HepG2 (cell line): ENCODE results near the gene P4HB. TPM values are rescaled to one million over a fixed set of nuclear protein-coding genes. Genes with fewer than 3 reads are reported as not detected.

Experiments
- ATAC-seq: fragments of 200-7000 bp; cut with Tn5 transposase; 3 replicates; pipeline ENCODE4 v1.9.1; 2020; ENCODE audit warnings: mild to moderate bottlenecking, moderate library complexity
- BruUV-seq: library from RNA; stranded (reverse); fragments of 400-500 nt; replicated peaks from 2 replicates; lab custom pipeline; 2021; lab: Mats Ljungman, UMichigan
- CTCF ChIA-PET: fragments of 300-600 bp; formaldehyde crosslinking; extraction: SDS; loops from one replicate; lab custom pipeline; 2021; ENCODE audit warnings: low total read pairs, inconsistent platforms, low intra/inter-chr PET ratio; lab: Yijun Ruan, JAX
- POLR2A ChIA-PET: fragments of 350-600 bp; sonication (Branson Sonifier 250); formaldehyde crosslinking; loops from one replicate; lab custom pipeline; 2020; ENCODE audit warnings: antibody characterized with exemption, inconsistent platforms; lab: Yijun Ruan, JAX
- DNase-seq: peaks from one replicate; pipeline ENCODE4 v3.0.0-alpha.2; 2015; ENCODE audit warnings: low spot score
- FAIRE-seq: peaks from 3 replicates; lab custom pipeline; 2011; peaks lifted over from hg19 to GRCh38; lab: Jason Lieb, UNC
- H2AFZ ChIP-seq: one replicate; pipeline ENCODE4 v1.6.1; 2011; ENCODE audit warnings: low read length, inconsistent platforms
- H3K27ac ChIP-seq: fragments of 300-600 bp; 3 replicates; pipeline ENCODE4 v1.8.0; 2011; ENCODE audit warnings: mixed run types, mild to moderate bottlenecking, mixed read lengths, low read length, inconsistent platforms; ENCODE audit not compliant: insufficient read depth; ENCODE audit errors: extremely low read length
- H3K27me3 ChIP-seq, 2 experiments: fragments of 200-600 bp in 1 of 2; 2 replicates in 1 of 2; 3 replicates in 1 of 2; pipeline versions ENCODE4 v1.6.0 to v1.8.0; 2011; ENCODE audit warnings: low read length in 2 of 2, mild to moderate bottlenecking in 2 of 2, moderate library complexity in 2 of 2, inconsistent platforms in 1 of 2; ENCODE audit not compliant: insufficient read depth in 2 of 2, control insufficient read depth in 1 of 2
- H3K36me3 ChIP-seq, 2 experiments: fragments of 200-600 bp in 1 of 2; replicated peaks in 1 of 2; 2 replicates in 1 of 2; 3 replicates in 1 of 2; pipeline versions ENCODE4 v1.5.1 to v1.8.0; 2011; ENCODE audit warnings: low read length in 2 of 2, inconsistent platforms in 1 of 2; ENCODE audit not compliant: insufficient read depth in 2 of 2, control insufficient read depth in 1 of 2
- H3K4me1 ChIP-seq: 2 replicates; pipeline ENCODE4 v1.5.1; 2012; ENCODE audit warnings: low read length, inconsistent platforms; ENCODE audit not compliant: insufficient read depth
- H3K4me2 ChIP-seq: 2 replicates; pipeline ENCODE4 v1.6.0; 2011; ENCODE audit warnings: low read depth, low read length, inconsistent platforms
- H3K4me3 ChIP-seq, 3 experiments: fragments of 200-600 bp in 1 of 3; sonication (generic), shearing (Covaris generic) in 1 of 3; replicated peaks in 1 of 3; 2 replicates each; pipeline ENCODE4 v1.5.1; 2011 to 2016; ENCODE audit warnings: low read length in 3 of 3, inconsistent platforms in 2 of 3, low read depth in 2 of 3, mild to moderate bottlenecking in 2 of 3, control low read depth in 1 of 3, mixed read lengths in 1 of 3; ENCODE audit not compliant: insufficient read depth in 1 of 3
- H3K79me2 ChIP-seq: one replicate; pipeline ENCODE4 v1.6.1; 2011; ENCODE audit warnings: low read length, inconsistent platforms; ENCODE audit not compliant: insufficient read depth
- H3K9ac ChIP-seq: 2 replicates; pipeline ENCODE4 v1.6.0; 2011; ENCODE audit warnings: mild to moderate bottlenecking, low read depth, low read length, inconsistent platforms; ENCODE audit not compliant: insufficient read depth
- H3K9me3 ChIP-seq: 2 replicates; pipeline ENCODE4 v1.5.1; 2012; ENCODE audit warnings: mild to moderate bottlenecking, low read length
- H4K20me1 ChIP-seq: 2 replicates; pipeline ENCODE4 v1.6.0; 2011; ENCODE audit warnings: inconsistent platforms, mild to moderate bottlenecking, low read length, moderate library complexity; ENCODE audit not compliant: insufficient read depth
- ADNP ChIP-seq: sonication (generic); formaldehyde crosslinking; IDR thresholded peaks from 2 replicates; pipeline ENCODE4 v1.4.0; 2020; ENCODE audit warnings: missing genetic modification reagents
- CREB1 ChIP-seq, 2 experiments: fragments of 450-650 bp in 1 of 2; IDR thresholded peaks; 2 replicates each; pipeline ENCODE4 v1.6.1; 2016 to 2017; ENCODE audit warnings: control low read depth in 1 of 2, mild to moderate bottlenecking in 1 of 2, missing compliant biosample characterization in 1 of 2, missing genetic modification characterization in 1 of 2
- DZIP1 ChIP-seq: sonication (generic); formaldehyde crosslinking; IDR thresholded peaks from 2 replicates; pipeline ENCODE4 v1.5.0; 2020; ENCODE audit warnings: mild to moderate bottlenecking, missing genetic modification reagents
- ELK4 ChIP-seq: sonication (generic); formaldehyde crosslinking; IDR thresholded peaks from 2 replicates; pipeline ENCODE4 v1.9.0; 2021; ENCODE audit warnings: missing genetic modification reagents, borderline replicate concordance
- FOSL2 ChIP-seq: sonication (generic); formaldehyde crosslinking; IDR thresholded peaks from 2 replicates; pipeline ENCODE4 v1.4.0; 2020; ENCODE audit warnings: missing genetic modification reagents
- FOXA3 ChIP-seq: IDR thresholded peaks from 2 replicates; pipeline ENCODE4 v1.6.1; 2016; ENCODE audit warnings: missing genetic modification reagents, missing compliant biosample characterization
- HMG20A ChIP-seq: IDR thresholded peaks from 2 replicates; pipeline ENCODE4 v1.6.1; 2016; ENCODE audit warnings: borderline replicate concordance
- JDP2 ChIP-seq: sonication (generic); formaldehyde crosslinking; IDR thresholded peaks from 2 replicates; pipeline ENCODE4 v1.8.1; 2022; ENCODE audit warnings: missing genetic modification reagents, borderline replicate concordance
- KAT8 ChIP-seq: IDR thresholded peaks from 2 replicates; pipeline ENCODE4 v1.6.1; 2016; ENCODE audit warnings: missing genetic modification reagents, missing compliant biosample characterization
- KDM5B ChIP-seq: sonication (generic); formaldehyde crosslinking; IDR thresholded peaks from 2 replicates; pipeline ENCODE4 v1.4.0; 2020; ENCODE audit warnings: missing genetic modification reagents, mild to moderate bottlenecking, borderline replicate concordance
- MAX ChIP-seq: IDR thresholded peaks from 2 replicates; pipeline ENCODE4 v1.6.1; 2012; ENCODE audit warnings: inconsistent platforms
- NFE2L2 ChIP-seq: fragments of 150-350 bp; IDR thresholded peaks from 2 replicates; pipeline ENCODE4 v1.6.1; 2014; ENCODE audit warnings: low read length
- PPARG ChIP-seq: conservative IDR thresholded peaks from 2 replicates; pipeline ENCODE4 v1.6.1; 2016; ENCODE audit warnings: missing biosample characterization, missing genetic modification reagents
- RAD51 ChIP-seq: fragments of 450-650 bp; IDR thresholded peaks from 2 replicates; pipeline ENCODE4 v1.6.1; 2016; ENCODE audit warnings: borderline replicate concordance
- RFXAP ChIP-seq: sonication (generic); formaldehyde crosslinking; IDR thresholded peaks from 2 replicates; pipeline ENCODE4 v1.4.0; 2020; ENCODE audit warnings: missing genetic modification reagents, borderline replicate concordance
- SRY ChIP-seq: sonication (generic); formaldehyde crosslinking; IDR thresholded peaks from 2 replicates; pipeline ENCODE4 v1.8.0; 2022; ENCODE audit warnings: mild to moderate bottlenecking, missing genetic modification reagents
- ZBTB7B ChIP-seq: sonication (generic); formaldehyde crosslinking; IDR thresholded peaks from 2 replicates; pipeline ENCODE4 v1.4.0; 2020; ENCODE audit warnings: missing genetic modification reagents
- ZMYM3 ChIP-seq: sonication (generic); formaldehyde crosslinking; IDR thresholded peaks from 2 replicates; pipeline ENCODE4 v1.5.1; 2020; ENCODE audit warnings: mild to moderate bottlenecking, missing genetic modification reagents
- ZNF230 ChIP-seq: sonication (generic); formaldehyde crosslinking; IDR thresholded peaks from 2 replicates; pipeline ENCODE4 v1.4.0; 2020; ENCODE audit warnings: mild to moderate bottlenecking, missing genetic modification reagents
- ZNF652 ChIP-seq: IDR thresholded peaks from 2 replicates; pipeline ENCODE4 v1.6.1; 2016; ENCODE audit warnings: low read depth, borderline replicate concordance
- WGBS: methylation state at CpG from one replicate; pipeline ENCODE4 v1.1.6; 2017; ENCODE audit warnings: low lambda C conversion rate; 5-methylcytosine and 5-hydroxymethylcytosine counted together
- in situ Hi-C: cut with HindIII; loops from 2 replicates; pipeline ENCODE4 v1.10.0; 2017; ENCODE audit warnings: low pct_unique_long_range_greater_than_20kb; ENCODE audit not compliant: extremely low pct_ligation_motif_present
- intact Hi-C: fragments of 100-400 bp; cut with micrococcal nuclease; formaldehyde crosslinking; loops from one replicate; pipeline ENCODE4 v1.10.0; 2022; ENCODE audit not compliant: unreplicated experiment
- polyA plus RNA-seq, 8 experiments: library from polyadenylated mRNA; depleted of rRNA in 3 of 8; stranded (reverse) in 7 of 8; unstranded in 1 of 8; fragments of >200 nt; fragmentation: Illumina TruSeq in 4 of 8; extraction: Trizol in 4 of 8; gene quantifications; 2 replicates each; pipeline versions ENCODE4 v1.2.1 to v1.2.3, GENCODE V29; 2011 to 2016; ENCODE audit warnings: low read depth in 4 of 8, missing spikeins in 1 of 8, mixed read lengths in 1 of 8; ENCODE audit not compliant: insufficient read depth in 1 of 8
- total RNA-seq, 5 experiments: library from RNA; depleted of rRNA; stranded (reverse); fragments of >200 nt; fragmentation: Illumina TruSeq; extraction: Trizol; gene quantifications; 2 replicates each; pipeline ENCODE4 v1.2.3, GENCODE V29; 2016; ENCODE audit warnings: low read depth in 1 of 5

Gene P4HB
- total and polyA plus RNA-seq, 2 of the 13 experiments (the other 11 are each of a cell fraction or from before 2014, with no cell fraction given): 185 to 782 TPM

GRCh38 chr17:81822312-81822637 is 38.1 kb downstream of the P4HB start (continued):
- 0 out of 2 replicates have a peak, but pooled peaks have one; percentile 22 for TF ChIP-seq DZIP1
- no peak for TF ChIP-seq CREB1 (IDR thresholded peaks at IDR 0.05)
- TF ChIP-seq CREB1 (CRISPR knock-in tag; IDR thresholded peaks at IDR 0.05): no peak
- no peak for TF ChIP-seq KAT8 (CRISPR knock-in tag)
- TF ChIP-seq ELK4 (CRISPR knock-in tag): no peak
- no peak for TF ChIP-seq ZMYM3 (CRISPR knock-in tag)

- Histone ChIP-seq H3K79me2 (no peaks in the 10 kb centered on the region), H3K9me3 (no peaks in the 10 kb centered on the region), H3K4me3 (peak overlapping the region in 1 of 3 experiments; percentile 40; a peak in 1 of 6 replicates), H2AFZ (no peak overlapping the region), H3K27ac (peak overlapping the region; percentile 53), H3K4me2 (peak overlapping the region; percentile 43), H3K36me3 (peaks cover 2 to 6% of the 10 kb centered on the region in 2 experiments; a peak in 2 of 5 replicates), H3K4me1 (peaks cover 37% of the 10 kb centered on the region), H4K20me1 (no peaks in the 10 kb centered on the region; the same call in 1 of the 2 replicates), H3K27me3 (no peaks in the 10 kb centered on the region; a peak in 2 of 5 replicates), H3K9ac (no peak overlapping the region; the same call in 1 of the 2 replicates)
- intact Hi-C loops: loop anchor here (5.0 kb wide), 1 partner anchor 41 kb away; the partner anchor contains the start of gene P4HB
- in situ Hi-C loops: no loop called here
- POLR2A ChIA-PET: interaction anchor here (0.6 to 2.1 kb wide), 24 partner anchors 11 to 285 kb away, joined by 3 to 52 read pairs (median 5); partner anchors contain the start of genes ALYREF, ANAPC11, ARL16 and DCXR
- peak; percentile 84 for ATAC-seq
- no TSS peak for BruUV-seq
- 27% methylated on average over 3 of the region's 20 CpGs for WGBS
- peak; percentile 88 for FAIRE-seq
- DNase-seq: peak; percentile 84
- CTCF ChIA-PET: interaction anchor here (1.2 to 2.5 kb wide), 3 partner anchors 11 to 88 kb away, joined by 3 to 8 read pairs (median 3); partner anchors contain the start of gene MCRIP1
- TF ChIP-seq FOSL2 (peak; percentile 47; the same call in 1 of the 2 replicates), RAD51 (no peak), JDP2 (no peak), KDM5B (CRISPR knock-in tag) (peak; percentile 69; the same call in 1 of the 2 replicates), HMG20A (peak; percentile 53; the same call in 1 of the 2 replicates), ZNF230 (CRISPR knock-in tag) (0 out of 2 replicates have a peak, but pooled peaks have one; percentile 50), FOXA3 (CRISPR knock-in tag) (peak; percentile 47; the same call in 1 of the 2 replicates), ZNF652 (CRISPR knock-in tag) (no peak), ADNP (CRISPR knock-in tag) (peak; percentile 69; the same call in 1 of the 2 replicates), SRY (CRISPR knock-in tag) (no peak), PPARG (CRISPR knock-in tag) (peak; percentile 42; the same call in 1 of the 2 replicates), ZBTB7B (CRISPR knock-in tag) (peak; percentile 53; the same call in 1 of the 2 replicates), MAX (peak; percentile 41; the same call in 1 of the 2 replicates), NFE2L2 (0 out of 2 replicates have a peak, but pooled peaks have one; percentile 7), RFXAP (CRISPR knock-in tag) (no peak)
These were observed 38.6 kb downstream of the P4HB start for GRCh38 chr17:81821603-81822311.
